BJ (cell line): Measurements from ENCODE around the gene ALKBH4. TPM values are rescaled to one million over a fixed set of nuclear protein-coding genes. Genes with fewer than 3 reads are reported as not detected.

Source experiments
- CTCF ChIA-PET: fragments of 350-600 bp; formaldehyde crosslinking; extraction: SDS; loops from one replicate; lab custom pipeline; 2021; ENCODE audit warnings: antibody characterized with exemption, inconsistent platforms; lab: Yijun Ruan, JAX
- POLR2A ChIA-PET: fragments of 300-600 bp; sonication (Branson Sonifier 250); formaldehyde crosslinking; extraction: SDS; loops from one replicate; lab custom pipeline; 2021; ENCODE audit warnings: antibody characterized with exemption; lab: Charles Lee
- DNase-seq: peaks from one replicate; pipeline ENCODE4 v3.0.0-alpha.2; 2011; ENCODE audit warnings: low read depth
- H3K27me3 ChIP-seq: 2 replicates; pipeline ENCODE4 v1.6.0; 2011; ENCODE audit warnings: low read length; ENCODE audit not compliant: control insufficient read depth, insufficient read depth
- H3K36me3 ChIP-seq: 2 replicates; pipeline ENCODE4 v1.5.1; 2011; ENCODE audit warnings: low read length; ENCODE audit not compliant: control insufficient read depth, insufficient read depth
- H3K4me3 ChIP-seq: 2 replicates; pipeline ENCODE4 v1.5.1; 2011; ENCODE audit warnings: low read depth, mild to moderate bottlenecking, control low read depth, low read length
- CTCF ChIP-seq: IDR thresholded peaks from 2 replicates; pipeline ENCODE4 v1.5.1; 2011; ENCODE audit warnings: low read depth, mild to moderate bottlenecking, control low read depth, inconsistent platforms, low read length, moderate library complexity; ENCODE audit not compliant: insufficient read depth
- polyA plus RNA-seq: library from polyadenylated mRNA; depleted of rRNA; stranded (reverse); fragments of >200 nt; gene quantifications from 2 replicates; pipeline ENCODE4 v1.2.3, GENCODE V29; 2011

ALKBH4 gene
- polyA plus RNA-seq, 1 experiment = 5.9 TPM

- CTCF ChIA-PET = no interaction called here
- no peak for DNase-seq
- POLR2A ChIA-PET = no interaction called here
- Histone ChIP-seq H3K4me3 (peak overlapping the region; percentile 96), H3K27me3 (no peaks in the 10 kb centered on the region), H3K36me3 (peaks cover 10% of the 10 kb centered on the region)
- TF ChIP-seq CTCF = no peak
Measured at GRCh38 chr7:102463841-102464576, 654 bp downstream of the ALKBH4 start.

GRCh38 chr7:102460467-102460866 is 4.2 kb downstream of the ALKBH4 start:
- Histone ChIP-seq H3K4me3 (no peak overlapping the region), H3K36me3 (peaks cover 15% of the 10 kb centered on the region), H3K27me3 (no peaks in the 10 kb centered on the region)
- ChIA-PET CTCF (no interaction called here), POLR2A (no interaction called here)
- DNase-seq = no peak
- no peak for TF ChIP-seq CTCF

- TF ChIP-seq CTCF = no peak
- DNase-seq = no peak
- ChIA-PET CTCF (interaction anchor here (1.1 to 1.3 kb wide), 2 partner anchors 18 to 21 kb away, joined by 3 read pairs; no protein-coding TSS in a partner anchor), POLR2A (no interaction called here)
- Histone ChIP-seq H3K4me3 (no peak overlapping the region), H3K36me3 (peaks cover 15% of the 10 kb centered on the region), H3K27me3 (no peaks in the 10 kb centered on the region)
Measured at GRCh38 chr7:102459221-102459844, 5.3 kb downstream of the ALKBH4 start.

- ChIA-PET POLR2A (no interaction called here), CTCF (no interaction called here)
- Histone ChIP-seq H3K36me3 (peaks cover 15% of the 10 kb centered on the region), H3K27me3 (no peaks in the 10 kb centered on the region), H3K4me3 (no peak overlapping the region)
- TF ChIP-seq CTCF = no peak
- DNase-seq = no peak
Measured at GRCh38 chr7:102457352-102457924, 7.2 kb downstream of the ALKBH4 start.

- no peak for TF ChIP-seq CTCF
Measured at GRCh38 chr7:102456327-102456726, 8.3 kb downstream of the ALKBH4 start.

More at GRCh38 chr7:102456327-102456726, 8.3 kb downstream of the ALKBH4 start:
- Histone ChIP-seq H3K27me3 (no peaks in the 10 kb centered on the region), H3K4me3 (no peak overlapping the region), H3K36me3 (peaks cover 15% of the 10 kb centered on the region)
- DNase-seq = no peak
- ChIA-PET POLR2A (no interaction called here), CTCF (no interaction called here)
